ENCODE measurements around the gene SAMD11.

GRCh38 chr1:980137-980571 is 56.4 kb downstream of the SAMD11 start:
- TF ChIP-seq CTCF (IDR thresholded peaks at IDR 0.05) (no peak), POLR2AphosphoS5 (IDR thresholded peaks at IDR 0.05) (no peak), POLR2A (IDR thresholded peaks at IDR 0.05) (no peak)

Data from prostate gland (tissue), 2 donors.